HCT116 (cell line): ENCODE results near the gene ATP5PO. TPM values are rescaled to one million over a fixed set of nuclear protein-coding genes. Genes with fewer than 3 reads are reported as not detected.
A peak's percentile ranks its signal among the peaks of the same experiment; 100 is the strongest.

Source experiments
- ATAC-seq: fragments of 200-7000 bp; cut with Tn5 transposase; 2 replicates; pipeline ENCODE4 v1.9.1; 2020; ENCODE audit warnings: mild to moderate bottlenecking, moderate library complexity
- BruUV-seq: library from RNA; stranded (reverse); fragments of 400-500 nt; replicated peaks from 2 replicates; lab custom pipeline; 2021; lab: Mats Ljungman, UMichigan
- CTCF ChIA-PET: fragments of 300-600 bp; sonication (Branson Sonifier 250); formaldehyde crosslinking; loops from one replicate; lab custom pipeline; 2021; ENCODE audit warnings: antibody characterized with exemption; lab: Charles Lee
- POLR2A ChIA-PET: fragments of 300-600, 350-600 bp; sonication (Branson Sonifier 250); formaldehyde crosslinking; loops from one replicate; lab custom pipeline; 2021; ENCODE audit warnings: antibody characterized with exemption; lab: Charles Lee
- RAD21 ChIA-PET, 2 experiments: fragments of 300-600 bp; sonication (Branson Sonifier 250); formaldehyde crosslinking; loops; one replicate each; lab custom pipeline; 2023; ENCODE audit warnings: low total read pairs in 2 of 2; ENCODE audit not compliant: uncharacterized antibody in 2 of 2, unreplicated experiment in 2 of 2, low non-redundant PET in 1 of 2; lab: Charles Lee
- DNase-seq: peaks from one replicate; pipeline ENCODE4 v3.0.0-alpha.2; 2010; ENCODE audit warnings: low read depth, low spot score
- H2AFZ ChIP-seq: fragments of 200-600 bp; shearing (Covaris generic), sonication (generic); 2 replicates; pipeline ENCODE4 v1.6.1; 2017; ENCODE audit warnings: low read depth, mixed run types, mixed read lengths, antibody characterized with exemption, low read length; ENCODE audit not compliant: poor library complexity, severe bottlenecking
- H3K27ac ChIP-seq: 2 replicates; pipeline ENCODE4 v1.5.1; 2012; ENCODE audit warnings: low read depth, low read length
- H3K27me3 ChIP-seq: fragments of 200-600 bp; sonication (generic); 2 replicates; pipeline ENCODE4 v1.6.1; 2016; ENCODE audit warnings: mixed run types, low read length, mixed read lengths; ENCODE audit not compliant: insufficient read depth
- H3K36me3 ChIP-seq, 2 experiments: fragments of 200-500 bp in 1 of 2; fragments of 200-600 bp in 1 of 2; sonication (Bioruptor generic) in 1 of 2; sonication (generic) in 1 of 2; 2 replicates each; pipeline versions ENCODE4 v1.5.1 to v1.6.1; 2014 to 2016; ENCODE audit warnings: low read length in 2 of 2, inconsistent platforms in 1 of 2, mixed read lengths in 1 of 2, mixed run types in 1 of 2; ENCODE audit not compliant: insufficient read depth in 2 of 2, control insufficient read depth in 1 of 2
- H3K4me1 ChIP-seq, 2 experiments: fragments of 200-600 bp in 1 of 2; sonication (generic) in 1 of 2; 2 replicates each; pipeline versions ENCODE4 v1.5.1 to v1.6.1; 2012 to 2017; ENCODE audit warnings: low read length in 2 of 2, inconsistent platforms in 1 of 2, mild to moderate bottlenecking in 1 of 2, mixed read lengths in 1 of 2, mixed run types in 1 of 2, moderate library complexity in 1 of 2; ENCODE audit not compliant: insufficient read depth in 2 of 2, control insufficient read depth in 1 of 2
- H3K4me2 ChIP-seq: fragments of 200-600 bp; sonication (generic); 2 replicates; pipeline ENCODE4 v1.6.1; 2017; ENCODE audit warnings: mixed run types, low read length, mixed read lengths
- H3K4me3 ChIP-seq, 2 experiments: fragments of 200-600 bp in 1 of 2; sonication (generic) in 1 of 2; replicated peaks in 1 of 2; 2 replicates each; pipeline ENCODE4 v1.5.1; 2011 to 2016; ENCODE audit warnings: low read length in 2 of 2, control low read depth in 1 of 2, low read depth in 1 of 2, mild to moderate bottlenecking in 1 of 2, mixed read lengths in 1 of 2, mixed run types in 1 of 2
- H3K79me2 ChIP-seq: fragments of 200-600 bp; sonication (generic); 2 replicates; pipeline ENCODE4 v1.6.1; 2017; ENCODE audit warnings: mild to moderate bottlenecking, mixed run types, low read length, moderate library complexity, mixed read lengths; ENCODE audit not compliant: insufficient read depth
- H3K9ac ChIP-seq: fragments of 200-600 bp; sonication (generic); 2 replicates; pipeline ENCODE4 v1.6.1; 2016; ENCODE audit warnings: low read length, mixed read lengths
- H3K9me2 ChIP-seq: fragments of 200-600 bp; sonication (generic), shearing (Covaris generic); 2 replicates; pipeline ENCODE4 v1.6.1; 2017; ENCODE audit warnings: mixed run types, mild to moderate bottlenecking, moderate library complexity; ENCODE audit not compliant: insufficient read depth
- H3K9me3 ChIP-seq, 2 experiments: fragments of 200-500 bp in 1 of 2; fragments of 200-600 bp in 1 of 2; sonication (Bioruptor generic) in 1 of 2; sonication (generic) in 1 of 2; 2 replicates each; pipeline ENCODE4 v1.6.1; 2014 to 2017; ENCODE audit warnings: low read length in 2 of 2, mixed read lengths in 2 of 2, inconsistent platforms in 1 of 2, low read depth in 1 of 2, mild to moderate bottlenecking in 1 of 2, mixed run types in 1 of 2, moderate library complexity in 1 of 2; ENCODE audit not compliant: control insufficient read depth in 1 of 2, insufficient read depth in 1 of 2
- H4K20me1 ChIP-seq: fragments of 200-600 bp; sonication (generic), shearing (Covaris generic); 2 replicates; pipeline ENCODE4 v1.6.1; 2017; ENCODE audit warnings: mixed run types, mild to moderate bottlenecking, moderate library complexity; ENCODE audit not compliant: insufficient read depth
- CEBPB ChIP-seq: IDR thresholded peaks from 2 replicates; pipeline ENCODE4 v1.6.1; 2012; ENCODE audit warnings: low read depth
- ELF1 ChIP-seq: IDR thresholded peaks from 2 replicates; pipeline ENCODE4 v1.6.1; 2012; ENCODE audit warnings: low read depth, borderline replicate concordance
- RAD21 ChIP-seq: IDR thresholded peaks from 2 replicates; pipeline ENCODE4 v1.6.1; 2012; ENCODE audit warnings: low read depth, mild to moderate bottlenecking
- SP1 ChIP-seq: IDR thresholded peaks from 2 replicates; pipeline ENCODE4 v1.6.1; 2012; ENCODE audit warnings: low read depth
- TCF7L2 ChIP-seq: IDR thresholded peaks from 2 replicates; pipeline ENCODE4 v1.7.0; 2011; ENCODE audit warnings: borderline replicate concordance, inconsistent platforms; ENCODE audit not compliant: insufficient read depth, insufficient read length; ENCODE audit errors: extremely low read depth
- ZFX ChIP-seq: fragments of 450-650 bp; IDR thresholded peaks from 2 replicates; pipeline ENCODE4 v1.6.1; 2017
- intact Hi-C: fragments of 100-400 bp; cut with micrococcal nuclease; formaldehyde crosslinking; loops from 2 replicates; pipeline ENCODE4 v1.10.0; 2022
- total RNA-seq: library from RNA; stranded (reverse); gene quantifications from one replicate; pipeline ENCODE4 v1.2.1, GENCODE V29; 2021; ENCODE audit not compliant: unreplicated experiment
- TF ChIP-seq, protein P1 (sequence below): IDR thresholded peaks from 2 replicates; pipeline ENCODE4 v1.6.1; 2011; ENCODE audit warnings: mild to moderate bottlenecking, low read length, moderate library complexity; ENCODE audit not compliant: insufficient replicate concordance; ENCODE audit errors: extremely low read depth
- TF ChIP-seq, protein P2 (sequence below): IDR thresholded peaks from 2 replicates; pipeline ENCODE4 v1.6.1; 2012; ENCODE audit warnings: low read depth
- TF ChIP-seq, protein P3 (sequence below), 3 experiments: fragments of 200-600 bp in 1 of 3; sonication (generic) in 1 of 3; IDR thresholded peaks in 2 of 3; conservative IDR thresholded peaks in 1 of 3; 2 replicates each; pipeline ENCODE4 v1.5.1; 2012 to 2017; ENCODE audit warnings: low read depth in 2 of 3, low read length in 2 of 3, antibody characterized with exemption in 1 of 3, borderline replicate concordance in 1 of 3, control low read depth in 1 of 3, mild to moderate bottlenecking in 1 of 3, mixed read lengths in 1 of 3, mixed run types in 1 of 3, moderate library complexity in 1 of 3; ENCODE audit not compliant: insufficient read depth in 1 of 3

ATP5PO gene
- total RNA-seq, 1 experiment from 2014 or later, result 238 TPM

DNA sequence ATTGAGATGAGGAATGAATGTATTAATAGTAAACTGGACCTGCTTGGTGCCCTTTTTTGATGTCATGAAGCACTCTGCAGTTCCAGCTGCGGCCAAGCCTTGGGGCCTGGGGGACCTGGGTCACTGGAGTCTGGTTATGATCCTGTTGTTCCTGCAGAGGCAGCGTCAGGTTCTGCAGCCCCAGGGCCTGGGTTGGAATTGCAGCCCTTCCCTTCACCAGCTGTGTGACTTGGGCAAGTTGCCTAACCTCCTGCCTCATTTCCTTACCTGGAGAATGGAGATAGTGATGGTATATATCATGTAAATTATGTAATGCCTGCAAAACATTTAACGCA is 9.1 kb upstream of the ATP5PO start:
- Histone ChIP-seq H4K20me1 (no peaks in the 10 kb centered on the region), H3K4me2 (no peak overlapping the region), H3K27ac (no peak overlapping the region), H3K27me3 (no peaks in the 10 kb centered on the region), H2AFZ (peak overlapping the region; percentile 87), H3K4me3 (no peak overlapping the region), H3K79me2 (no peaks in the 10 kb centered on the region), H3K36me3 (no peaks in the 10 kb centered on the region), H3K9me2 (no peaks in the 10 kb centered on the region), H3K4me1 (peaks cover 0 to 10% of the 10 kb centered on the region in 2 experiments; a peak in 2 of 4 replicates), H3K9ac (no peak overlapping the region), H3K9me3 (no peaks in the 10 kb centered on the region)
- peak; percentile 63 for ATAC-seq
- no peak for DNase-seq
- ChIA-PET CTCF (interaction anchor here (0.7 to 6.1 kb wide), 20 partner anchors 15 to 679 kb away, joined by 3 to 236 read pairs (median 6); no protein-coding TSS in a partner anchor), POLR2A (interaction anchor here (1.5 kb wide), 1 partner anchor 423 kb away, joined by 12 read pairs; no protein-coding TSS in a partner anchor), RAD21 (interaction anchor here (0.8 to 2.7 kb wide), 5 partner anchors 22 to 426 kb away, joined by 3 to 37 read pairs (median 5); partner anchors contain the start of genes MRPS6 (in 1 of the 2) and SLC5A3 (in 1 of the 2))
- no TSS peak for BruUV-seq
- intact Hi-C loops, result loop anchor here (2.0 to 10.0 kb wide), 3 partner anchors 318 to 708 kb away; no protein-coding TSS in a partner anchor
- no peak for TF ChIP-seq ZFX
- TF ChIP-seq CEBPB, result no peak
- TF ChIP-seq, protein P1, sequence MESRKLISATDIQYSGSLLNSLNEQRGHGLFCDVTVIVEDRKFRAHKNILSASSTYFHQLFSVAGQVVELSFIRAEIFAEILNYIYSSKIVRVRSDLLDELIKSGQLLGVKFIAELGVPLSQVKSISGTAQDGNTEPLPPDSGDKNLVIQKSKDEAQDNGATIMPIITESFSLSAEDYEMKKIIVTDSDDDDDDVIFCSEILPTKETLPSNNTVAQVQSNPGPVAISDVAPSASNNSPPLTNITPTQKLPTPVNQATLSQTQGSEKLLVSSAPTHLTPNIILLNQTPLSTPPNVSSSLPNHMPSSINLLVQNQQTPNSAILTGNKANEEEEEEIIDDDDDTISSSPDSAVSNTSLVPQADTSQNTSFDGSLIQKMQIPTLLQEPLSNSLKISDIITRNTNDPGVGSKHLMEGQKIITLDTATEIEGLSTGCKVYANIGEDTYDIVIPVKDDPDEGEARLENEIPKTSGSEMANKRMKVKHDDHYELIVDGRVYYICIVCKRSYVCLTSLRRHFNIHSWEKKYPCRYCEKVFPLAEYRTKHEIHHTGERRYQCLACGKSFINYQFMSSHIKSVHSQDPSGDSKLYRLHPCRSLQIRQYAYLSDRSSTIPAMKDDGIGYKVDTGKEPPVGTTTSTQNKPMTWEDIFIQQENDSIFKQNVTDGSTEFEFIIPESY, result no peak
- peak; percentile 3; the same call in 1 of the 2 replicates for TF ChIP-seq RAD21
- no peak for TF ChIP-seq SP1
- no peak for TF ChIP-seq ELF1
- TF ChIP-seq, protein P2, sequence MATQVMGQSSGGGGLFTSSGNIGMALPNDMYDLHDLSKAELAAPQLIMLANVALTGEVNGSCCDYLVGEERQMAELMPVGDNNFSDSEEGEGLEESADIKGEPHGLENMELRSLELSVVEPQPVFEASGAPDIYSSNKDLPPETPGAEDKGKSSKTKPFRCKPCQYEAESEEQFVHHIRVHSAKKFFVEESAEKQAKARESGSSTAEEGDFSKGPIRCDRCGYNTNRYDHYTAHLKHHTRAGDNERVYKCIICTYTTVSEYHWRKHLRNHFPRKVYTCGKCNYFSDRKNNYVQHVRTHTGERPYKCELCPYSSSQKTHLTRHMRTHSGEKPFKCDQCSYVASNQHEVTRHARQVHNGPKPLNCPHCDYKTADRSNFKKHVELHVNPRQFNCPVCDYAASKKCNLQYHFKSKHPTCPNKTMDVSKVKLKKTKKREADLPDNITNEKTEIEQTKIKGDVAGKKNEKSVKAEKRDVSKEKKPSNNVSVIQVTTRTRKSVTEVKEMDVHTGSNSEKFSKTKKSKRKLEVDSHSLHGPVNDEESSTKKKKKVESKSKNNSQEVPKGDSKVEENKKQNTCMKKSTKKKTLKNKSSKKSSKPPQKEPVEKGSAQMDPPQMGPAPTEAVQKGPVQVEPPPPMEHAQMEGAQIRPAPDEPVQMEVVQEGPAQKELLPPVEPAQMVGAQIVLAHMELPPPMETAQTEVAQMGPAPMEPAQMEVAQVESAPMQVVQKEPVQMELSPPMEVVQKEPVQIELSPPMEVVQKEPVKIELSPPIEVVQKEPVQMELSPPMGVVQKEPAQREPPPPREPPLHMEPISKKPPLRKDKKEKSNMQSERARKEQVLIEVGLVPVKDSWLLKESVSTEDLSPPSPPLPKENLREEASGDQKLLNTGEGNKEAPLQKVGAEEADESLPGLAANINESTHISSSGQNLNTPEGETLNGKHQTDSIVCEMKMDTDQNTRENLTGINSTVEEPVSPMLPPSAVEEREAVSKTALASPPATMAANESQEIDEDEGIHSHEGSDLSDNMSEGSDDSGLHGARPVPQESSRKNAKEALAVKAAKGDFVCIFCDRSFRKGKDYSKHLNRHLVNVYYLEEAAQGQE, result no peak
- no peak for TF ChIP-seq TCF7L2
- TF ChIP-seq, protein P3, sequence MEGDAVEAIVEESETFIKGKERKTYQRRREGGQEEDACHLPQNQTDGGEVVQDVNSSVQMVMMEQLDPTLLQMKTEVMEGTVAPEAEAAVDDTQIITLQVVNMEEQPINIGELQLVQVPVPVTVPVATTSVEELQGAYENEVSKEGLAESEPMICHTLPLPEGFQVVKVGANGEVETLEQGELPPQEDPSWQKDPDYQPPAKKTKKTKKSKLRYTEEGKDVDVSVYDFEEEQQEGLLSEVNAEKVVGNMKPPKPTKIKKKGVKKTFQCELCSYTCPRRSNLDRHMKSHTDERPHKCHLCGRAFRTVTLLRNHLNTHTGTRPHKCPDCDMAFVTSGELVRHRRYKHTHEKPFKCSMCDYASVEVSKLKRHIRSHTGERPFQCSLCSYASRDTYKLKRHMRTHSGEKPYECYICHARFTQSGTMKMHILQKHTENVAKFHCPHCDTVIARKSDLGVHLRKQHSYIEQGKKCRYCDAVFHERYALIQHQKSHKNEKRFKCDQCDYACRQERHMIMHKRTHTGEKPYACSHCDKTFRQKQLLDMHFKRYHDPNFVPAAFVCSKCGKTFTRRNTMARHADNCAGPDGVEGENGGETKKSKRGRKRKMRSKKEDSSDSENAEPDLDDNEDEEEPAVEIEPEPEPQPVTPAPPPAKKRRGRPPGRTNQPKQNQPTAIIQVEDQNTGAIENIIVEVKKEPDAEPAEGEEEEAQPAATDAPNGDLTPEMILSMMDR (IDR thresholded peaks at IDR 0.05 in 2 of 3, conservative IDR thresholded peaks at IDR 0.05 in 1 of 3; ENCODE audit: borderline replicate concordance in 1 of 3, insufficient read depth in 1 of 3, low read depth in 2 of 3, low read length in 2 of 3), result no peak
